T-helper 1 cell treated with Interleukin-12 subunit alpha and Interleukin-12 subunit beta and Interleukin-4 antibody, amounts not matched to agents 30 μg/mL and 1 μg/mL, for 36 hours (primary cell): ENCODE measurements around the gene PI16.

Source experiments
- H3K27ac Mint-ChIP-seq: one replicate; pipeline ENCODE4 v1.8.0; 2021; ENCODE audit warnings: mild to moderate bottlenecking, mixed read lengths
- H3K27me3 Mint-ChIP-seq: one replicate; pipeline ENCODE4 v1.8.0; 2021; ENCODE audit warnings: low read depth, mixed read lengths
- H3K36me3 Mint-ChIP-seq: one replicate; pipeline ENCODE4 v1.8.0; 2021; ENCODE audit warnings: low read depth, mixed read lengths
- H3K4me1 Mint-ChIP-seq: one replicate; pipeline ENCODE4 v1.8.0; 2021; ENCODE audit warnings: low read depth, mixed read lengths
- H3K4me3 Mint-ChIP-seq: one replicate; pipeline ENCODE4 v1.8.0; 2021; ENCODE audit warnings: mild to moderate bottlenecking, moderate library complexity, mixed read lengths
- H3K9me3 Mint-ChIP-seq: one replicate; pipeline ENCODE4 v1.8.0; 2021; ENCODE audit warnings: mixed read lengths

PI16 gene

DNA sequence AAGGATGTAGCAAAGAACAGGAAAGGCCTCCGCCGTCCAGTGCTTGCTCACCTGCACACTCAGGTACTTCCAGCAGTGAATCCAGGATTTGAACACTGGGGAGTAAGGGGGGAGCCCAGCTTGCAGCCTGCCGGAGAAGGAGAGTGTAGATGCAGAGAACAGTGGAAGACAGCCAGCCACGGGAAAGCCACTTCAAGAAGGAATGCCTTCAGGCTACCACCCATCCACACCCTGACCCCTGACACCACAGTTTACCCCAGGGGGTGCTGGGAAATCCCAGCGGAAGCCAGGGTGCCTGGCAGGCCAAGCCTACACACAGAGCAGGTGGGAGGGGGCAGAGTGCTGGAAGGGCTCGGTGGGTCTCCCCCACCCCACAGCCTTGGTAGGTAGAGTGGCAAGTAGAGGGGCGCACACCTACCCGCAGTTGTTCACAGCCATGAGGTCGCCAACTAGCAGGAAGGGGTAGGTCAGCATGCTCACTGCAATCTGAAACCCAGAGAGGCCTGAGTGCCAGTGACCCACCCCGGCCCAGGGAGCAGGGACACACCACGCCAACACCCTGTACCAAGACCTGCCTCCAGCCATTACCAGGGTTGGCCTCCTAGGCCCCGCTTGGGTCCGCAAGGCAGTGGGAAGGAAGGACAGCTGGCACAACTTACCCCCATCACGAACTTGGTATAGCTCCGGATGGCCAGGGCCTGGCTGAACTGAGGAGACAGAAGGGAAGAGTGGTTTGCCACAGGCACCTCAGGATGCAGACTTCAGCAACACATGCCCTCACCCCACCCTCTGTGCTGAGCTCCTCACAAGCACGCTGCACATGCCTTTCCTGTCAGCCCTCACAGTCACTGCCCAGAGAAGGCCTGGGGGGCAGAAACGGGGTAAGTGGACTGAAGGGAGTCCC, 15.7 kb downstream of the PI16 start:
- Mint-ChIP-seq H3K4me3 (no peak overlapping the region), H3K9me3 (no peaks in the 10 kb centered on the region), H3K27me3 (no peaks in the 10 kb centered on the region), H3K4me1 (peaks cover 4% of the 10 kb centered on the region), H3K36me3 (peaks cover 50% of the 10 kb centered on the region), H3K27ac (no peak overlapping the region)

- no peak overlapping the region for H3K4me3 Mint-ChIP-seq
These were observed 16.6 kb downstream of the PI16 start for GRCh38 chr6:36970892-36971842.

DNA sequence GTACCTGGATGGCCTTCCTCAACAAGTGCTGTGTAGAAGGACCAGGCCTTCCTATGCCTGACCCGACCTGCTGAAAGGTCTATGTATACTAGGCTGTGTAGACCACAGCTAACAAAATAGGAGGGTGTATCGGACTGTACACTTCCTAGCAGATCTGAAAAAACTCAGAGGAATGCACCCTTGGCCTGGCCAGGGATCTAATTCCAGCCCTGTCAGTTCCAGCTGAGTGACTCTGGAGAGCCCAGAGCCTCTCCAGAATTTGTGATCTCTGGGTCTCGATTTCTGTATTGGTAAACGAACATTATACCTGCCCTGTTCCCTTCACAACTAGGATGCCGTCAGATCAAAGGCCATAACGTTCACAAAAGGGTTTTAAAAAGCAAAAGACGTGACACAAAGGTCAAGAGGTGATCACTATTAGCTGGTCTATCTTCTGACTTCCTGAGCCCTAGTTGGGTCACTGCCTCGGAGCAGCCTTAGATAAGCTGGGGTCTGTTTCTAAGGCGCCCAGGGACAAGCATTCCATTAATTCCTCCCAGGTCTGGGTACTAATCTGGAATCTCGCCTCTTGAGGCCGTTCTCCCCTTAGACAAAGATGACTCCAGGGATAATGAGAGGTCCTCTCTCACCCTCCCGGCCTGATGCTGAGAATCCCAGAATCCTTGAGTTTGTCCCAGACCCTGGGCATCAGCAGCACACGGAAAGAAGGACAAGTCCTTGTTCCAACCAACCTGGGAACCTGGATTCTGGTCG, 17.6 kb downstream of the PI16 start:
- H3K27ac Mint-ChIP-seq = peak overlapping the region; percentile 67
- H3K9me3 Mint-ChIP-seq = no peaks in the 10 kb centered on the region
- peaks cover 52% of the 10 kb centered on the region for H3K36me3 Mint-ChIP-seq
- H3K4me3 Mint-ChIP-seq = no peak overlapping the region
- no peaks in the 10 kb centered on the region for H3K27me3 Mint-ChIP-seq
- H3K4me1 Mint-ChIP-seq = no peaks in the 10 kb centered on the region

More at GRCh38 chr6:36970892-36971842, 16.6 kb downstream of the PI16 start:
- no peaks in the 10 kb centered on the region for H3K4me1 Mint-ChIP-seq
- H3K27me3 Mint-ChIP-seq = no peaks in the 10 kb centered on the region
- no peaks in the 10 kb centered on the region for H3K9me3 Mint-ChIP-seq
- peaks cover 52% of the 10 kb centered on the region for H3K36me3 Mint-ChIP-seq
- peak overlapping the region; percentile 67 for H3K27ac Mint-ChIP-seq

GRCh38 chr6:36973190-36973589, 18.7 kb downstream of the PI16 start:
- Mint-ChIP-seq H3K27me3 (no peaks in the 10 kb centered on the region), H3K4me1 (no peaks in the 10 kb centered on the region), H3K4me3 (no peak overlapping the region), H3K27ac (no peak overlapping the region), H3K9me3 (no peaks in the 10 kb centered on the region), H3K36me3 (peaks cover 58% of the 10 kb centered on the region)

GRCh38 chr6:36973647-36974046, 19.1 kb downstream of the PI16 start:
- H3K27me3 Mint-ChIP-seq = no peaks in the 10 kb centered on the region
- H3K4me3 Mint-ChIP-seq = no peak overlapping the region
- H3K4me1 Mint-ChIP-seq = no peaks in the 10 kb centered on the region
- no peak overlapping the region for H3K27ac Mint-ChIP-seq
- H3K36me3 Mint-ChIP-seq = peaks cover 57% of the 10 kb centered on the region
- H3K9me3 Mint-ChIP-seq = no peaks in the 10 kb centered on the region

DNA sequence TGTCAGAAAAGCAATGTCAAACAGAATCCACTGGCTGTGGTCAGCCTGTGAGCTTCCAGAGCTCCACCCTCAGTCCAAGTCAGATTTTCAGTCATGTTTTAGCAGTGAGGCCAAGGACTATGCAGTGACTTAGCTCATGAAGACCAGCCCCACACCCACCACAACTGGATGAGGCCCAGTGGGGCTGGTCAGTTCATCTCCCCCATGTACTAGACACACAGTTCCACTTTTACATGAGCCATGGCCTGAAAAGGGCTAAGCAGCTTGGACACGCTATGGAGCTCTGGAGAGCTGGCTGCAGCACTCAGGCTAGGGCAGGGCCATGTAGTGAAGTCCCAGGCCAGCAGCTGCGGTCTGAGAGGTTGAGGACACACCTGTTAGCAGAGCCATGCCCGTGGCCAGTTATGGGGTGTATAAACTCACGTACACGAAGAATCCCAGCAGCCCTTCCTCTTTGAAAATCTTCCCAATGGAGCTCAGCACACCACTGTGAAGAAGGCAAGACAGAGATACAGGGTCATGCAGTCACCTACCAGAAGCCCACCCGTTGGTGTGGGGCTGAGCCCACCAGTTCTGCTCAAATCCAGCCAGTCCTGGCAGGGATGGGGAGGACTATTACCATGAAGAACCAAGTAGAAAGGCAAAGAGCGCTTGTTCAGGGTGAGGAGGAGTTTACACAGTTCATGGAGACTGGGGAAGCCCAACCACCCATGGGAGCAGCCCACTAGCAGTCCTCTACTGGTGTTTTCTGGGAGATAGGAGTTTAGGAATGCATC, 20.9 kb downstream of the PI16 start:
- Mint-ChIP-seq H3K4me1 (peaks cover 10% of the 10 kb centered on the region), H3K4me3 (no peak overlapping the region), H3K36me3 (peaks cover 51% of the 10 kb centered on the region), H3K9me3 (no peaks in the 10 kb centered on the region), H3K27ac (no peak overlapping the region), H3K27me3 (no peaks in the 10 kb centered on the region)

DNA sequence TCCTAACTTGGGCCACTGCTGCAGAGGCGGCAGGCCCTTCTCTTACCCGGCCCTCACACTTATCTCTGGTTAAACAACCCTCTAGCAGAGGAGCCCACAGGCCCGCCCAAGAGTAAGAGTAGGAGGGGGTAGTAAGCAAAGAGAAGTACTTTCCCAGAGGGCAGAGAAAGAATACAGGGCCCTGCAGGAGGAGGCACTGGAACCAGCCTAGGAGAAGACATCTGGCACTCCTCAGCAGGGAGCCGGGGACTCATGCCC, 21.4 kb downstream of the PI16 start:
- no peaks in the 10 kb centered on the region for H3K9me3 Mint-ChIP-seq
- H3K36me3 Mint-ChIP-seq = peaks cover 53% of the 10 kb centered on the region
- no peak overlapping the region for H3K4me3 Mint-ChIP-seq
- no peaks in the 10 kb centered on the region for H3K27me3 Mint-ChIP-seq
- peaks cover 13% of the 10 kb centered on the region for H3K4me1 Mint-ChIP-seq
- no peak overlapping the region for H3K27ac Mint-ChIP-seq

DNA sequence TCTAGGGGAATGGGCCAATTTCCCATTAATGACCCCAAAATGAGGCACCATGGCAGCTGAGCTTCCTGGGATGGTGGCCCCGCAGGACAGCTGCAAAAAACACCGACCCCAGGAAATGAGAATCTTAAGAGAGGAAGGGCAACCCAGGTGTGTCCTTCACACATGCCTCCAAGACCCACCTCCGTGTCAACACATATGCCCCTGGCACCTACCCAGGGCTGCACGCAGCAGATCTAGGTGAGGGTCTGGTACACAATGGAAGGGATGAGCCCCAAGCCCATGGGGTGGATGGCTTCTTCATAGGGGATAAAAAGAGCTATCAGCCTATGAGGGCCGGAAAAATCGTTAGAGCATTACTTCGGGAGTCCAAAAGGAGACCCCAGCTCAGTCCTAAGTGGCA, 22.0 kb downstream of the PI16 start:
- H3K27me3 Mint-ChIP-seq = no peaks in the 10 kb centered on the region
- no peak overlapping the region for H3K4me3 Mint-ChIP-seq
- H3K36me3 Mint-ChIP-seq = peaks cover 47% of the 10 kb centered on the region
- H3K9me3 Mint-ChIP-seq = no peaks in the 10 kb centered on the region
- peaks cover 13% of the 10 kb centered on the region for H3K4me1 Mint-ChIP-seq
- H3K27ac Mint-ChIP-seq = no peak overlapping the region

- Mint-ChIP-seq H3K27ac (no peak overlapping the region), H3K27me3 (no peaks in the 10 kb centered on the region), H3K4me3 (no peak overlapping the region), H3K9me3 (no peaks in the 10 kb centered on the region), H3K4me1 (peaks cover 16% of the 10 kb centered on the region), H3K36me3 (peaks cover 46% of the 10 kb centered on the region)
These were observed 22.4 kb downstream of the PI16 start for GRCh38 chr6:36976931-36977330.

GRCh38 chr6:36977470-36977941, 23.0 kb downstream of the PI16 start:
- peaks cover 43% of the 10 kb centered on the region for H3K36me3 Mint-ChIP-seq
- no peaks in the 10 kb centered on the region for H3K27me3 Mint-ChIP-seq

GRCh38 chr6:36978421-36979346, 24.1 kb downstream of the PI16 start:
- Mint-ChIP-seq H3K36me3 (peaks cover 37% of the 10 kb centered on the region), H3K4me1 (peaks cover 18% of the 10 kb centered on the region), H3K27ac (no peak overlapping the region), H3K9me3 (no peaks in the 10 kb centered on the region), H3K27me3 (no peaks in the 10 kb centered on the region), H3K4me3 (no peak overlapping the region)

More at GRCh38 chr6:36977470-36977941, 23.0 kb downstream of the PI16 start:
- Mint-ChIP-seq H3K27ac (no peak overlapping the region), H3K9me3 (no peaks in the 10 kb centered on the region), H3K4me3 (no peak overlapping the region), H3K4me1 (peaks cover 18% of the 10 kb centered on the region)

GRCh38 chr6:36979347-36979742, 24.8 kb downstream of the PI16 start:
- no peaks in the 10 kb centered on the region for H3K9me3 Mint-ChIP-seq
- peak overlapping the region; percentile 37 for H3K27ac Mint-ChIP-seq
- H3K4me1 Mint-ChIP-seq = peaks cover 18% of the 10 kb centered on the region
- H3K36me3 Mint-ChIP-seq = peaks cover 37% of the 10 kb centered on the region
- H3K27me3 Mint-ChIP-seq = no peaks in the 10 kb centered on the region
- no peak overlapping the region for H3K4me3 Mint-ChIP-seq

DNA sequence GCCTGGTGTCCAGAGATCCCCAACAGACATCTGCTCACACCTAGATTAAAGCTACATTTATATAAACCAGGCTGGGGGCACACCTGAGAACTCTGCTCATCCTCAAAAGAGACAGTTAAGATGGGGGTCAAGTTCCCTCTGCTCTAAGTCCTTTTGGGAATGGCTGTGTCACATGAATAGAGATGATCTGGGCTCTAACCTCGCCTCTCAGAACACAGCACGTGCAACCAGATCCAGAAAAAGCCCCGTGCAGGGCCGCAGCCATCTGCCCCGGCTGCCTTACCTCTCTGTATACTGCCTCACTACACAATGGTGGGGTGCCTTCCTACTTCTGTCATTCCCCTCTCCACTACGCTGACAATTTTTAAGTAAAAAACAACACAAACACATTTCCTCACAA, 25.6 kb downstream of the PI16 start:
- peaks cover 37% of the 10 kb centered on the region for H3K36me3 Mint-ChIP-seq
- H3K27ac Mint-ChIP-seq = peak overlapping the region; percentile 4
- no peaks in the 10 kb centered on the region for H3K9me3 Mint-ChIP-seq
- no peaks in the 10 kb centered on the region for H3K27me3 Mint-ChIP-seq
- H3K4me1 Mint-ChIP-seq = peaks cover 18% of the 10 kb centered on the region
- H3K4me3 Mint-ChIP-seq = no peak overlapping the region
